ENCODE measurements around the gene FAM118B. TPM values are rescaled to one million over a fixed set of nuclear protein-coding genes. Genes with fewer than 3 reads are reported as not detected.

FAM118B gene
- total and polyA plus RNA-seq, 2 of the 8 experiments (the other 6 are each of a cell fraction or from before 2014, with no cell fraction given): 25.3 to 48.3 TPM

DNA sequence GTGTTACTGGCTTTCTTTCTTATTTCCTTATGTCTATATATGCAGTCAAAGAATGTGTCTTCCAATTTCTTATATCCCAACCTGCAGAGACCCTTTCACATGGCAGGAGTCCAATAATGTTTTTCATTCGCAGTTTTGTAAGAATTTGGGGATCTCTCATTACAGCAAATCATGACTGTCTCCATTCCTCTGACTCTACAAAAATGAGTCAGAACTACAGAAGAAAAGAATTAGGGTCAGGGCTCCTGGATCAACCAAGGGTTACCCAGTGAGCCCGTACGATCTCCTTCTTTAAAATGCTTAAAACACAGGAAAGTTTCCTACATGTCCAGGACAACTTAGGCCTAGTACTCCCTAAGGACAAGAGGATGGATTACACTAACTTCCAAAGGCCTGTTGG, 42.3 kb upstream of the FAM118B start:
- Histone ChIP-seq H2BK12ac (ENCODE audit: low read depth, low read length) (no peak overlapping the region), H3K9me3 (ENCODE audit: insufficient read depth in 2 of 2, low read depth in 1 of 2, low read length in 1 of 2) (no peaks in the 10 kb centered on the region), H2BK15ac (ENCODE audit: low read length) (no peak overlapping the region), H3K79me1 (ENCODE audit: low read depth, low read length) (no peaks in the 10 kb centered on the region), H3K36me3 (ENCODE audit: control insufficient read depth in 2 of 4, insufficient read depth in 4 of 4, low read length in 3 of 4) (no peaks in the 10 kb centered on the region), H2AK5ac (ENCODE audit: low read depth, low read length) (no peak overlapping the region), H4K5ac (ENCODE audit: insufficient read length, low read depth, low read length) (no peak overlapping the region), H3K27ac (ENCODE audit: low read depth, low read length) (no peak overlapping the region), H2AFZ (ENCODE audit: low read length) (no peak overlapping the region), H3K4ac (replicated peaks; ENCODE audit: insufficient read length, low read depth, low read length) (no peak overlapping the region), H2BK5ac (ENCODE audit: low read depth, low read length) (no peak overlapping the region), H3K14ac (ENCODE audit: insufficient read length) (no peak overlapping the region), H3K79me2 (ENCODE audit: control insufficient read depth in 1 of 2, insufficient read depth in 2 of 2, low read length in 2 of 2) (no peaks in the 10 kb centered on the region), H2BK20ac (ENCODE audit: low read length) (no peak overlapping the region), H3K23ac (ENCODE audit: insufficient read length) (no peak overlapping the region), H3K4me2 (ENCODE audit: insufficient read depth in 1 of 2, low read depth in 2 of 2, low read length in 2 of 2) (peak overlapping the region; percentile 22 to 26; a peak in 1 of 4 replicates), H3K18ac (ENCODE audit: extremely low read depth, low read length) (no peak overlapping the region; the same call in 1 of the 2 replicates), H3K4me3 (ENCODE audit: extremely low read depth in 1 of 4, insufficient read depth in 2 of 4, low read depth in 3 of 4, low read length in 4 of 4) (no peak overlapping the region), H3K4me1 (replicated peaks in 1 of 4; ENCODE audit: control insufficient read depth in 3 of 4, insufficient read depth in 4 of 4, low read length in 3 of 4) (peaks cover 0 to 5% (median 3%) of the 10 kb centered on the region in 4 experiments; a peak in 3 of 7 replicates), H2BK120ac (replicated peaks; ENCODE audit: low read depth, low read length) (no peak overlapping the region), H3K9ac (replicated peaks in 1 of 4; ENCODE audit: extremely low read depth in 1 of 4, low read depth in 3 of 4, low read length in 3 of 4) (no peak overlapping the region), H4K8ac (ENCODE audit: extremely low read depth, insufficient read depth, low read length) (no peak overlapping the region), H4K20me1 (replicated peaks in 1 of 2; ENCODE audit: control insufficient read depth in 1 of 2, insufficient read depth in 2 of 2, low read length in 2 of 2) (no peaks in the 10 kb centered on the region), H3K27me3 (replicated peaks in 1 of 4; ENCODE audit: control insufficient read depth in 3 of 4, extremely low read depth in 1 of 4, insufficient read depth in 3 of 4, low read length in 3 of 4) (no peaks in the 10 kb centered on the region), H3K23me2 (ENCODE audit: low read depth, low read length) (no peaks in the 10 kb centered on the region; the same call in 1 of the 2 replicates), H4K91ac (replicated peaks; ENCODE audit: insufficient read length, low read length) (no peak overlapping the region), H3K56ac (replicated peaks; ENCODE audit: insufficient read length, low read depth, low read length) (no peak overlapping the region)
- 89% methylated on average over 3 of the region's 3 CpGs; no CpG with 5 or more reads in 1 of the 2 experiments for WGBS, 2 experiments (ENCODE audit: extremely low coverage in 1 of 2, insufficient coverage in 1 of 2, insufficient read length in 1 of 2, insufficient replicate concordance in 2 of 2, low coverage in 1 of 2, low lambda C conversion rate in 2 of 2, missing lambda C conversion rate in 1 of 2)
- no peak for FAIRE-seq
- ChIA-PET CTCF (ENCODE audit: partially characterized antibody) (interaction anchor here (0.7 to 1.4 kb wide), 5 partner anchors 16 to 251 kb away, joined by 3 to 4 read pairs (median 3); no protein-coding TSS in a partner anchor), POLR2A (ENCODE audit: partially characterized antibody) (interaction anchor here (1.1 kb wide), 1 partner anchor 100 kb away, joined by 3 read pairs; the partner anchor contains the start of genes FOXRED1 and SRPRA)
- no peak for DNase-seq (ENCODE audit: low read depth in 1 of 2, low spot score in 2 of 2)
- no peak for TF ChIP-seq TCF12 (IDR thresholded peaks at IDR 0.05; ENCODE audit: low read depth, low read length)
- no peak for TF ChIP-seq NANOG (IDR thresholded peaks at IDR 0.05; ENCODE audit: insufficient read depth, low read depth, low read length, poor library complexity, severe bottlenecking)
- TF ChIP-seq, protein P1, sequence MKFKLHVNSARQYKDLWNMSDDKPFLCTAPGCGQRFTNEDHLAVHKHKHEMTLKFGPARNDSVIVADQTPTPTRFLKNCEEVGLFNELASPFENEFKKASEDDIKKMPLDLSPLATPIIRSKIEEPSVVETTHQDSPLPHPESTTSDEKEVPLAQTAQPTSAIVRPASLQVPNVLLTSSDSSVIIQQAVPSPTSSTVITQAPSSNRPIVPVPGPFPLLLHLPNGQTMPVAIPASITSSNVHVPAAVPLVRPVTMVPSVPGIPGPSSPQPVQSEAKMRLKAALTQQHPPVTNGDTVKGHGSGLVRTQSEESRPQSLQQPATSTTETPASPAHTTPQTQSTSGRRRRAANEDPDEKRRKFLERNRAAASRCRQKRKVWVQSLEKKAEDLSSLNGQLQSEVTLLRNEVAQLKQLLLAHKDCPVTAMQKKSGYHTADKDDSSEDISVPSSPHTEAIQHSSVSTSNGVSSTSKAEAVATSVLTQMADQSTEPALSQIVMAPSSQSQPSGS (IDR thresholded peaks at IDR 0.05; ENCODE audit: low read length): no peak
- no peak for TF ChIP-seq SIRT6 (IDR thresholded peaks at IDR 0.05; ENCODE audit: low read length)
- no peak for TF ChIP-seq ZNF274 (IDR thresholded peaks at IDR 0.05; ENCODE audit: borderline replicate concordance, extremely low read depth, low read length)
- no peak for TF ChIP-seq TAF7 (optimal IDR thresholded peaks at IDR 0.05; ENCODE audit: borderline replicate concordance, low read depth, low read length)
